ENCODE results near the gene SFT2D1.

The SFT2D1 gene

DNA sequence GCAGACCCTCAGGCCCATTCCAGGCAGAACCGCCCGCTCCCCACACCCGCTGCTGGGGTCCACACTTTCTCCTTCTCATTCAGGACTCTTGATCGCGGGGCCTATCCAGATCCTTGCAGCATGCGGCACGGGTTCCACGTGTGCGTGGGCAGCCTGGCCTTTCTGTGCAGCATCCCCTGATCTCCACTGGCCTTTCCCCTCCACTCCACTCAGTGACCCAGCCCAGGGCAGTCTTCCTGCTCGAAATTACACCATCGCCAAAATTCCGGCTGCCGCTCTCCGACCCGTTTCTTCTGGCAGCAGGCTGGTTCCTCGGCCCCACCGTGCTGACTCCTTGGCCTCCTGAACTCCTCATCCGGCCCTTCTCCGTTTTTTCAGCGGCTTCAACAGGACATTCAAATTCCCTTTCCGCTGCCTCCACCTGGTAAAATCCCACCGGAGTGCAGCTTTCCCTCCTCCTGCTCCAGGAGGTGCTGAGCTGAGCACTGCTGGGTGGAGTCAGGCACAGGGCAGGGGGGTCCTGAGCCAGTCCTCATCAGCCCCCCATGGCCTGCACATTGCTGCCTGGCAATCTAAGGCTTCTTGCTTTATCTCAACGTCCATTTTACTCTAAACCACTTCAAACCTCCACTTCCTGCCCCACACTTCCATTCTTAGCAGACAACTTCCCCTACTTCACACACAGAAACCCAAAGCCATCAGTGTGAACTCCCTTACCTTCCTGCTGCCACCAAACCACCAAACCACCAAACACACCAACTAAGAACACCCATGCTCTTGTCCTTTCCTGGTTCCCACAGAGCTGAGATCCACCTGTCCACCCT, 9.0 kb downstream of the SFT2D1 start:
- no peak for DNase-seq

DNA sequence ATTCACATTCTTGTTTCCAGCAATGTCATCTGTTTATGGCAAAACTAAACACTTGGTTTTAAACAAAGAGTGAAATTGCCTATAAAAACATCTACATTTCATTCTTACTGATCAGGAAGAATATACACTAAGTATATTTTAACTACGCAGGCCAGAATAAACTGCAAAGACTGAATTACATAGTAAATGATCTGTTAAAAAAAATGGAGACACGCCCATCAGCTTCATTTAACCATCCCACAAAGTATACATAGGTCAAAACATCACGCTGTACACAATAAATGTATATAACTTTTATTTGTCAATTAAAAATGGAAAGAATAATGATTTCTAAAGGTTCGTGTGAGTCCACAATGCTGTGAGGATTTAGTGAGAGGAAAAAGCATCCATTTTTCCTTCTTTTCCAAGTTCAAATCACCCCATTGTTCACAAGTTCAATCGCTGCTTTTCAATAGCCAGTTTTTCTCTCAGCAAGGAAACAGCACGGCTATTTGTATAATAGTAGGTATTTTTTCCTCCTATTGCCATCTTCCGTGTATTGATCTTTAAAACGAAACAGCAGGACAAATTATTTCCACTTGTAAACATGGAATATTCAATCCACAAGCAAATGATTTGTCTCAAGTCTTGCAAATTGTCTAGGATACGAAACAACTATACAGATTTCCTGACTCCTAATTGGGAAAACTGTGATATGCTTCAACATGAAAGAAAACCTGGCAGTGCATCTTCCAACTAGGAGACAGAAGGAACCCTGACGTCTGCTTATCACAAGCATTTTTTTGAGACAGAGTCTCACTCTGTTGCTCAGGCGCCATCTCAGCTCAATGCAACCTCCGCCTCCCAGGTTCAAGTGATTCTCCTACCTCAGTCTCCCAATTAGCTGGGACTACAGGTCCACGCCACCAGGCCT, 10.6 kb downstream of the SFT2D1 start:
- no peak for DNase-seq

DNA sequence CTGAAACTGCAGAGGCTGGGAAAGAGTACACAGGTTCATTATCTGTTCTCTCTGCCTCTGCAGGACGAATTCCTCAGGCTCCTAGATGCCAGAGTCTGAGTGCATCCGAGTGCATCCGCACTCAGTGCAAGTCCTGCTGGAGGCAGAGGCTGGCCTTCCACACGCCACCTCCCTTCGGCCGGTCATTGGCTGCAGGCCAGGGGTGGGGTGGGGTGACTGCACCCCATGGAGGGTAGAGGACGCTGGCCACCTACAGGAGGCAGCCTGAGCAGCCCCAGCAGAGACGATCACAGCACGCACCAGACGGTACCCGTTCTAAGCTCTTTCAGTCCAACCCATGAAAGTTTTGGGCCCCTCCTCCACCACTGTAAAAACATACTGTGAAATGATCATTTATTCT, 11.7 kb downstream of the SFT2D1 start:
- no peak for DNase-seq

DNA sequence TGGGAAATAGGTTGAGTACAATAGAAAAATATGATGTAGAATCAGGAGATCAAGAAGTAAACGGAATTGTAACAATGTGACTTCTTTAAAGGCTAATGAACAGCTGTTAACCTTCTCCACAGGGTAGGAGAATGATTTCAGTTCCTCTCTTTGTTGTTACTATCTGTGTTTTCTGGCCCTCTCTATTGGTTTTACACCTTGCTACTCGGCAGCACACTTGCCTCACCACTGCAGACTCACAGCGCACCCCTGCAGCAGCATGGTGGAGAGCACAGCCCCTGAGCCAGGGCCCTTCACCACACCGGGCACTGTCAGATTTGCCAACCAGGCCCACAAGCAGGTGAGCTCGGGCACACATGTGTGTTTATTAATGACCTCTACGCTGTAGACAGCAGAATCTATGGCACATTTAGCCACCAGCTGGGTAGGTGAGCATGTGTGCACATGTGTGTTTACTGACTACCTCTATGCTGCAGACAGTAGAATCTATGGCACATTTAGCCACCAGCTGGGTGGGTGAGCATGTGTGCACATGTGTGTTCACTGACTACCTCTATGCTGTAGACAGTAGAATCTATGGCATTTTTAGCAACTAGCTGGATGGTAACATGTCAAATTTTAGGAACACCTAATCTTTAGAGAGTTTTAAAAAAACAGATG, 16.8 kb downstream of the SFT2D1 start:
- no peak for DNase-seq

DNA sequence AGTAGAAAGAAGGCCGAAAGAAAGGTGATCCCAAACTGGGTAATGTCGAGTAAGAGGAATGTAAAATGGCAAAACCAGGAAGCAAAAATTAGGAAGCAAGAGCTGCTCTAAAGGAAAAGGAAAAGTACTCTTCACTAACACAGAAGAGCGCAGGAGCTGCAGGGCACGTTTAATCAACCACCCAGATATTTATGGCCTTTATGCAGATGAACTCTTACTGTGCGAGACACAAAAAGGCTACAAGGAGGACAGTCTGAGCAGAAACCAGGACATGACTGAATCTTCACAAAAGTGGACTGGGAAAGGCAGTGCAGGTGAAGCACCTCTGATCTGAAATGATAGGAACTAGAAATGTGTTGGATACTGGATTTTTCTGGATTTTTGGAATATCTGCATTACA, 18.9 kb downstream of the SFT2D1 start:
- no peak for DNase-seq

DNA sequence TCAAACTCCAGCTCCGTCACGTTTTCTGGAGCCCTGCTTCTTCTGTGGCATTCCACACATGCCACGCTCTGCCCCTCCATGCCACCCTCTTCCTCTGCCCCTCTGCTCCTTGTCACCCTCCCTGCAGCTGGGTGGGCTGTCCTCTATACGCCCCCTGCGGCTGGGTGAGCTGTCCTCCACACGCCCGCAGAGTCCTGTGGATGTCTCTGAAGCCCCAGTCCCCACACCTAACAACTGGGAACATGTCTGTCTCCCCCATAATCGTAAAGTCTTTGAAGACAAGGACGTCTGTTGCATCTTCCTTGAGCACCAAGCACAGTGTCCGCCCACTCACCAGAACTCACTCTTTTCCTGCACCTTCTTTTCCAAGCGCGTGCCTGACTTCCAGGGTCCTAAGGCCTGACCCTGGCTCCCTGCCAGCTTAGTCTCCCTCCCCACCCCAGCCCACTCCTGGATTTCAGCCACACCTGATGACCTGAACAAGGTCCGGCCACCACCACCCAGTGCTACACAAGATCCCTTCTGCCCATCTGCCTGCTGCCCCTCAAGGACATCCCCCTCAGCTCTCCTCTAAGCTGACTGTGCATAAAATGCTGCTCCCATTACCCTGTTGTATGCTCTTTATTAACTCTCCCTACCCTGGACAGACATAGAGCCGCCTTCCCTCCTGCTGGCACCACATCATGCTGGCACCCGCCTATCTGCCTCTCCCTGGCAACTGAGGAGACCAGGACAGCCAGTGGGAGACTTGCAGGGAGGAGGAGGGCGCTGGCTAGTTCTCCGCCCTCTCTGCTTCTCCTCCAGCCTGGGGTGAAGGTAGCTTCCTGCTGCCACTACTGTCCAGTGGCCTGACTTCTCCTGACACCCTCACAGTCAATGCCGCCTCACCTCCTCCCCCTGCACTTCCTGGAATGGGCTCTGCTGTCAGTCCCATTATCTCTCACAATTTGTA, 23.4 kb downstream of the SFT2D1 start:
- DNase-seq: peak; percentile 66

DNA sequence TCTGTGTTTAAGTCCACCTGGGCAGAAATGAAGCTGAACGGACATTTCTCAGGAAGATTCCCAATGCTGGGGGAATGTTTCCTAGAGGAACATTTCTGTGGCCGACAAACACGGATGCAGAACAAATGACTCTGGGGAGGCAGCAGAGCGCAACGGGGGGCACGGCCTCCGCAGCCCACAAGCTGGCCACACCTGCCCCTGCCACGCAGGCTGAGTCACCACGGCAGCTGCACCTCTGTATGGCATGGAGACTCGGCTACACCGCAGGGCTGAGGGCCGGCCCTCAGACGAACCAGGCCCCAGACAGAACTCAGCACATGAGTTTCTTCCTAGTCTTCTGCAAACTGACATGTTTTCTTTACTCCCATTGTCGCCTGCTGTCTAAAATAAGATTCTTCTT, 24.1 kb downstream of the SFT2D1 start:
- peak; percentile 29 for DNase-seq

DNA sequence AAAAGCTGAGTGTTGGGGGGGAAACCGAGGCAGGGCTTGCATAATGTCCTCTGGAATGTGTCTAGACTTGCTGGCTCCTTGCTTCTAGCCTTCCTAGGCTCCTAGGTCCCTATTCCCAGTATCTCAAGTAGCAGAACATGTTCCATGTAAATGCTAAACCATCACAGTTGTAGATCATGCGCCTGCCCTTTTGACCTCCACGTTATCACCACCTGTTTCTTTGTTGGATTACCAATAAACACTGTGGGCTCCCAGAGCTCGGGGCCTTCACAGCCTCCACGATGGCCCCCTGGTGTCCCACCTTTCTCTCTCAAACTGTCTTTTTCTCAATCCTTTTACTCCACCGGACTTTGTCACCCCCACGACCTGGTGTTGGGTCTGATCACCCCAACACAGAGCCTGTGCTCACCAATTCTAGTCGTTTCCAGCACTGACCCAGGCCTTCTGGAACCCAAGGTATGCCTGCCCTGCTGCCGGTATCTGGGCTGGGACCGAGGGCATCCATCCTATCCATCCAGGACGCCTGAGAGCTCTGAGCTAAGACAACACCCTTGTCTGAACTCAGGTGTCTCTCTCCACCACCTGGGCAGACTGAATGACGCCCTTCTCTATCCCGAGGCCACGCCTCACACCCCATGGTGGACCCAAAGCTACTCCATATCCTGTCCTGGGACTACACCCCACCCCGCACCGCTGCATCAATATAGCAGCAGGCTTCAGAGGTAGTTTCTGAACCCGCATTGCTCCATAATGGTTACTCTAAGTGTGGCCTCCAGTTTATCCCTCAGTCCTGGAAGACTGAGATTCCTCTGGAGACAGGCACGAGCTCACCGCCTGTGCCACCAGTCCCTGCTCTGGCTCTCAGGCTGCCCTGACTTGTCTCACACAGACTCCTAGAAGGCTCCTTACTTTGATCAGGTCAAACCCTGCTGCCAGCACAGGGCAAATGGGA, 24.8 kb downstream of the SFT2D1 start:
- no peak for DNase-seq

DNA sequence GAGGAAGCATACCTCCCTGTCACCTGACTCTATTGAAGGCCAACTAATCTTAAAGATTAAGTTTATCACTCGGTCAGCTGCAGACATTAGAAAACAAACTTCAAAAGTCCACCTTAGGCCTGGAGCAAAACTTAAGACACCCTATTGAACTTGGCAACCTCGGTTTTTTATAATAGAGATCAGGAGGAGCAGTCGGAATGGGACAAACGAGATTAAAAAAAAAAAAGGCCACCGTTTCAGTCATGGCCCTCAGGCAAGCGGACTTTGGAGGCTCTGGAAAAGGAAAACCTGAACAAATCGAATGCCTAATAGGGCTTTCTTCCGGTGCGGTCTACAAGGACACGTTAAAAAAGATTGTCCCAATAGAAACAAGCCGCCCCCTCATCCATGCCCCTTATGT, 26.9 kb downstream of the SFT2D1 start:
- DNase-seq: no peak

DNA sequence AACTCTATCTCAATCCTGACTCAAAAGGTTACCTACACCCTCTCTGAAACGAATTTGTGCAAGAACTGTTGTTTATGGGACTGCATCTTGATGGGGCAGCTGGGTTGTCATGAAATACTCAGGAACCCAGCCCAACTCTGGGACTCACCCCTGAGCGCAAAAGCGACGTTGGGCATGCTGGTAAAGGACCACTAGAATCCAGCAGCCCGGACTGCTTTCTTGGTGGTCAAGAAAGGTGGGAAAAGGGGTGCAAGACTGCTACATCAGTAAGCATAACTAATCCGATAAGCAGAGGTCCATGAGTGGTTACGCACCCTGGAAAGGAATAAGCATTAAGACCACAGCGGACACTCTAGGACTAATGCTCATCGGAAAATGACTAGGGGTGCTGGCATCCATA, 27.9 kb downstream of the SFT2D1 start:
- no peak for DNase-seq

DNA sequence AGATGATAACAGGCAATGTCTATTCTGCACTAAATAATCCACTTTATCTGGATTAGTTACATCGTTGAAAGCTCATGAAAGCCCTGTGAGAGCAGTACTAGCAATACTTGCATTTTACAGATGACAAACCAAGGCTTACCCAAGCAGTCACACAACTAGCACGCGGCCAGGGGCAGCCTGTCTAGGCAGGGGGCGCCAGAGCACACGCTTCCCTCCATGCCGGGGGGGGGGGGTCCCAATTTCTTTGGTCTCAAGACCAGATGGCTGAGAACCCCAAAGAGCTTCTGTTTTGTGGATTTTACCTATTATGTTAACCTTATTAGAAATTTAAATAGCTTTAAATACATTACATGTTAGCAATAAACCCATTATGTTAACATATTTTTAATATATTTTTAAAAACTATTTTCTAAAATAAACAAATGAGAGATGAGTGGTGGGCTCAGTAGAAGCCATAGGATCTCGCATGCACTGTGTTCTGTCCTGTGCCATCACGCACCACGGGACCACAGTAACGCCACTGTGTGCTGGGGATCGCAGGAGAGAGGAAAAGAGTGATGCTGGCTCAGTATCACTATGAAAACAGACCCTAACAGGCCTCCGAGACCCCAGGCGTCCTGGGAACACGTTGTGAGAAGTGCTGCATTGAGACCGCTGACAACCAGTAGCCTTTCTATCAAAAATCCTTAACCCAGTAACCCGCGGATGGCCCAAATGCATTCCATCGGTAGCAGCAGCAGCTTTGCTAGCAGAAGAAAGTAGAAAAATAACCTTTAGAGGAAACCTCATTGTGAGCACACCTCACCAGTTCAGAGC, 28.9 kb downstream of the SFT2D1 start:
- no peak for DNase-seq

DNA sequence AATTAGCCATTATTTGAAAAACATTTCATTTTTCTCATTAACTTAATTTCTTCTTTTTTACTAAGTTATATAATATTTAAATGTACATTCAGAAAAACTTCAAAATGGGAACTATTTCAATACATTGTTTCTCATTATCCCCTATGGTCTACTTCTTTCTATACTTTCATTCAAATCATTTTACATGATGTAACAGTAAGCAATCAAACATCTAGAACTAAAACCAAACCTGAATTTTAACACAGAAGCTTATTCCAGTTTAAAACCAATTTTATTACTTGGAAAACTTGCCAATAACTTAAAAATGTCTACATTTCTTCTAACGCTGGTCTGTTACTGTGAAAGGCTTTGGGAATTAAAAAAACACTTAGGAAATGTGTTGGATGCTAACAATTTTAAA, 29.5 kb downstream of the SFT2D1 start:
- DNase-seq: no peak

DNA sequence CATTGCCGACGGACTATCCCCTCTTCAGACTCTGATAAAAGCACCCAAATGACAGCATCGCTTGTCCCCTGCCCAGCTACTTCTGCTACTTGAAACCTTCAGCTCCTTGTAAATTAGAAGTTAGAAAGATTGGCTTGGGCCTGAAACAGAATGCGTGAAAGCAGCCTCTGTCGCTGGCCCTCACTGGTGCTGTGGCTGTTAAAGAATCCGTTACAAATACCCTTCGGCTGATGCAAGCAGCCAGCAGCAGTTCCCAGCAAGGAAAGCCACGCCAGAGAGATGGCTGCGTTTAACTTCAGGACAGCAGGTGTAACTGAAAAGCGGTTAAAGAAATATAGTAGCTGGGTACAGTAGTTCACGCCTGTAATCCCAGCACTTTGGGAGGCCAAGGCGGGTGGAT, 31.7 kb downstream of the SFT2D1 start:
- DNase-seq: no peak

DNA sequence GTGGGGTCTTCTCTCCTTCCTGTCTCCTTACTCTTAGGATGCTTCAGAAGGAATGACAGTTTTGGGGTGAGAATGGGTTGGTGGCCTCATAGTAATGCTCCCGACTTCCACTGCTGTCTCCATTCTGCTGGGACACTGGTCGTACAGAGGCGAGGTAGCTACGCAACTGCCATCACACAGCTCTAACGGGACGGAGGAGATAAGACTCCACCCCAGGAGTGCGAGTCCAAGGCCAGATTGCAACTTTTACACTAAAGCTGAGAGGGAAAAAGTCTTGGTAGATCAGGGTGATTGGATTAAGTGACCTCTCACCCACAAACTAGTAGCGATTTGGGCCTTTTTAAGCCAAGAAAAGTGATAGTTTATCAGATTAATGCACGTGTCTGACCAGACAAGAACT, 32.4 kb downstream of the SFT2D1 start:
- DNase-seq: no peak

DNA sequence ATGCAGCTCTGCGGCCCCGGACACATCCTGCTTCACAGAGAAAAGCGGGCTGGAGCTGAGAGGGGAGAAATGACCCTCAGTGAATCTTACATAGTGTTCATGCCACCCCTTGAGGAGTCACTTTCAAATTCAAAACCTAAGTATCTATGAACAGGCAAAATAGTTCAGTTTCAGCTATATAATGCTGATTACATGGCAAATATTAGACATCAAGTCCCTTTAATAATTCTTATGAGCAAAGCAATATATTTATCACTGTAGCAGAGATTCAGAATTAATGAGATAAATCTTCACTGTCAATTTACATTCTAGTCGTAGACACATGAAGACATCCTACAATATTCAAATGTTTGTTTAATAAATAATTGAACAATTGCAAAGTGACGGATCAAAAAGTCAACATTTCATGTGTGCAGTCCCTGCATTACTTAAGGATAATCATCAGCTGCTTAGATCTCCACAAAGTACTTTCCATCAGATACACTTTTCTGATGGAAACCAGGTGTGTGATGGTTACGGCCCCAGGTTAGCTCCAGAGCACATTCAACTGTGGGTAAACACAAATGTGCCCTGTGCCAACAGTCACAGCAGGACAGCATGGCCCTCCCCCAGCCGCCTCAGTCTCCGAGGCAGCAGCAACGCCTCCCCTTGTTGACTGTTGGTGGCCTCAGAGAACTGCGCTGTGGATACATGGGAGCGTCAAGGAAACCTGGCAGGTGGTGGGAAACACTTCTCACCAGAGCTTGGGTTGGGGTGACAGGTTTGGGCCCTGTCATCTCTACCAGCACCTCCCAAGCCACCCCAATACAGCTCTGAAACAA, 33.4 kb downstream of the SFT2D1 start:
- DNase-seq: no peak

DNA sequence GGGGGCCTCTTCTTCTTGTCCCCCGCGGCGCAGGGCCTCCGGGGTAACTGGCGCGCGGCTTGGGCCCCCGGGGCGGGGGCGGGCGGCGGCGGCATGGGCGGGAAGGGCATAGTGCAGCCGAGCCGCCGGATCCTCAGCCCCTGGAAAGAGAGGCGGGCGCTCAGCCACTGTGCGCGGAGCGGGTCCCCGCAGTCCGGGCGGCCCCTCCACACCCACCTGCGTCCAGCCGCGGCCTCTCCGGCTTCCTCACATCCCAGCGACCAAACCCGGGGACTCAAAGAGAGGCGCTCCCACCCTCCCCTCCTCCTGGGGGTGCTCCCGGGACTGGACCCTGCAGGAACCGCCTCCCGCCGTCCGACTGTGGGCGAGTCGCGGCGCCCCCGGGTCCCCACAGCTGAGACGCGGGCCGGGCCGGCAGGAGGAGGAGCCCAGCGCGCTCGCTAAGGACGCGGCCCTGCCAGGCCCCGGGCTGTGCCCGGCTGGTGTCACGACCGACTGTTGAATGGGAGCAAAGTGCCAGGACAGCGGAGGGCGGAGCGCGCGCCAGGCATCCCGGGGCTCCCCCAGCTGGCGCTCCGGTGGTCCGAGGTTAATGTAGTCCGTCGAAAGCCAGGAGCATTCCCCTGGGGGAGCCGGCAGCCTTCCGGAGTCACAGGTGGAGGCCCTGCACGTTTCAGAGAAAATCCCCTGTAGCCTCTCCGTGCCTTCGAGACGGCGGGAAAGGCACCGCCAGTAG, 34.1 kb downstream of the SFT2D1 start, which contains the start of gene PRR18:
Gene PRR18, minus strand, starts transcription at position 360 of the 736 bp plus-strand sequence. Its CDS starts 250 bp downstream, at position 110.
- DNase-seq: no peak

DNA sequence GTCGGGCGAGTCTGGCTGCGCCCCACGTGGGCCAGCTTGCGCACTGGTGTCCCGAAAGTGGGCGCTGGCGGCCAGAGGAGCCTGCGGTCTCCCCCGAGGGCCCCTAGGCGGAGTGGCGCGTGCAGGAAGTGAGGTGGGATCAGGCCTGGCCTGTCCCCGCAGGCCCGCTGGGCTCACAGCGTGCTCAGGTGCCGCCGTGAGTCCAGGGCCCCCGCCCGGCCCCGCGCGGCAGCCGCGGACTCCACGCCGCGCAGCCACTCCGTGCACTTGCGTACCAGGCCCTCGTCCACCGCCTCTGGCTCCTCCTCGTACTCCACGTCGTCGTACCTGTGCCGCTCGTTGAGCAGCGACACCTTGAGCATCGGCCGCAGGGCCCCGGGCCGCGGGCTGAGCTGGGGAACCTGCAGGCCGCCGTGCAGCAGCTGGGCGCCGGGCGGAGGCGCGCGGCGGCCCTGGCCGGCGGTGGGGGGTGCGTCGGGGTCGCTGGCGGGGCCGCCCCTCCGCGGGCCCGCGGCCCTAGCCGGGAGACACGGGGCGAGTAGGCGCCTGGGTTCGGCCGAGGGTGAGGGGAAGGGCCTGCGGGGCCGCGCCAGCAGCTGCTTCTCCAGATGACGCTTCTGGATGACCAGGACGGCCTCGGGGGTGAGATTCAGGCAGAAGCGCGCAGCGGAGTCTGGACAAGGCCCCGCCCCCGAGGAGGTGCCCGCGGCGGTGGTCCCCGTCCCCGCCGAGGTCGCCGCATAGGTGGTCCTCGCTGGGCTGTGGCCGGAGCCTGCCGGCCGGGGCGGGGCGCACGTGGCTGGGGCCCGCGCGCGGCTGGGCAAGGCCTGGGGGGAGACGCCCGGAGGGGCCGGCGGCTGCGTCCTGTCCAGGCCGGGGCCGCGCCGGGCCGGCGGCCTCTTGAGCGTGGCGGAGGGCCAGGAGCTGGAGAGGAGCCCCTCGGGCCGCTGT, 35.0 kb downstream of the SFT2D1 start:
- no peak for DNase-seq
